GM23338 (cell line): ENCODE data around the gene OR51D1. TPM values are rescaled to one million over a fixed set of nuclear protein-coding genes. Genes with fewer than 3 reads are reported as not detected.

ENCODE experiments used
- ATAC-seq: fragments of 200-7000 bp; cut with Tn5 transposase; 3 replicates; pipeline ENCODE4 v1.9.1; 2020
- DNase-seq: peaks from one replicate; pipeline ENCODE4 v3.0.0-alpha.2; 2015; ENCODE audit warnings: low spot score
- H2AFZ ChIP-seq: fragments of 200-600 bp; sonication (generic); 2 replicates; pipeline ENCODE4 v1.8.0; 2016; ENCODE audit warnings: antibody characterized with exemption, mild to moderate bottlenecking, moderate library complexity
- H3F3A ChIP-seq: fragments of 200-600 bp; sonication (generic); replicated peaks from 2 replicates; pipeline ENCODE4 v1.8.0; 2017; ENCODE audit warnings: antibody characterized with exemption, mixed run types, low read depth
- H3K27ac ChIP-seq: fragments of 200-600 bp; sonication (generic); 2 replicates; pipeline ENCODE4 v1.6.1; 2016; ENCODE audit warnings: low read depth
- H3K27me3 ChIP-seq: fragments of 200-600 bp; sonication (generic); 2 replicates; pipeline ENCODE4 v1.8.0; 2016; ENCODE audit warnings: mild to moderate bottlenecking, mixed run types, moderate library complexity; ENCODE audit not compliant: insufficient read depth
- H3K36me3 ChIP-seq: fragments of 200-600 bp; sonication (generic); 2 replicates; pipeline ENCODE4 v1.8.0; 2016; ENCODE audit warnings: mild to moderate bottlenecking; ENCODE audit not compliant: insufficient read depth
- H3K4me1 ChIP-seq: fragments of 200-600 bp; sonication (generic); 2 replicates; pipeline ENCODE4 v1.8.0; 2016; ENCODE audit warnings: mild to moderate bottlenecking, moderate library complexity; ENCODE audit not compliant: insufficient read depth
- H3K4me2 ChIP-seq: fragments of 200-600 bp; sonication (generic); 2 replicates; pipeline ENCODE4 v1.7.1; 2017; ENCODE audit warnings: mixed run types
- H3K4me3 ChIP-seq: fragments of 200-600 bp; sonication (generic); 2 replicates; pipeline ENCODE4 v1.6.1; 2016; ENCODE audit warnings: mixed run types
- H3K79me2 ChIP-seq: fragments of 200-600 bp; sonication (generic); replicated peaks from 2 replicates; pipeline ENCODE4 v1.8.0; 2017; ENCODE audit warnings: mild to moderate bottlenecking; ENCODE audit not compliant: insufficient read depth
- H3K9me2 ChIP-seq: fragments of 200-600 bp; sonication (generic); 2 replicates; pipeline ENCODE4 v1.8.0; 2017; ENCODE audit not compliant: insufficient read depth
- H4K20me1 ChIP-seq: fragments of 200-600 bp; sonication (generic); replicated peaks from 2 replicates; pipeline ENCODE4 v1.8.0; 2017; ENCODE audit warnings: mild to moderate bottlenecking; ENCODE audit not compliant: insufficient read depth
- H3K27ac Mint-ChIP-seq: 2 replicates; pipeline ENCODE4 v1.8.0; 2020; ENCODE audit warnings: inconsistent platforms, mild to moderate bottlenecking, moderate library complexity, mixed read lengths
- H3K27me3 Mint-ChIP-seq: 3 replicates; pipeline ENCODE4 v1.8.0; 2022; ENCODE audit warnings: low read depth, mild to moderate bottlenecking, moderate library complexity, mixed read lengths, inconsistent platforms; ENCODE audit not compliant: insufficient read depth, poor library complexity
- H3K36me3 Mint-ChIP-seq: 3 replicates; pipeline ENCODE4 v1.8.0; 2021; ENCODE audit warnings: low read depth, mild to moderate bottlenecking, inconsistent platforms, moderate library complexity, mixed read lengths
- H3K4me1 Mint-ChIP-seq: 3 replicates; pipeline ENCODE4 v1.8.0; 2020; ENCODE audit warnings: mild to moderate bottlenecking, inconsistent platforms, mixed read lengths
- H3K4me3 Mint-ChIP-seq: 3 replicates; pipeline ENCODE4 v1.8.0; 2021; ENCODE audit warnings: moderate library complexity, mild to moderate bottlenecking, inconsistent platforms, mixed read lengths
- H3K9me3 Mint-ChIP-seq: 3 replicates; pipeline ENCODE4 v1.8.0; 2020; ENCODE audit warnings: moderate library complexity, mild to moderate bottlenecking, inconsistent platforms, mixed read lengths
- EZH2phosphoT487 ChIP-seq: fragments of 200-600 bp; sonication (generic); IDR thresholded peaks from one replicate; pipeline ENCODE4 v1.8.1; 2018; ENCODE audit warnings: antibody characterized with exemption; ENCODE audit not compliant: unreplicated experiment
- JUNB ChIP-seq: IDR thresholded peaks from one replicate; pipeline ENCODE4 v1.6.1; 2016; ENCODE audit warnings: antibody characterized with exemption; ENCODE audit not compliant: unreplicated experiment
- NANOG ChIP-seq: IDR thresholded peaks from 2 replicates; pipeline ENCODE4 v1.6.1; 2016; ENCODE audit warnings: antibody characterized with exemption, borderline replicate concordance
- POLR2AphosphoS5 ChIP-seq: IDR thresholded peaks from 2 replicates; pipeline ENCODE4 v1.6.1; 2016; ENCODE audit warnings: antibody characterized with exemption, low read depth
- REST ChIP-seq: IDR thresholded peaks from one replicate; pipeline ENCODE4 v1.6.1; 2018; ENCODE audit warnings: antibody characterized with exemption; ENCODE audit not compliant: unreplicated experiment
- STAT1 ChIP-seq: IDR thresholded peaks from one replicate; pipeline ENCODE4 v1.6.1; 2016; ENCODE audit warnings: antibody characterized with exemption; ENCODE audit not compliant: unreplicated experiment
- ZNF114 ChIP-seq: fragments of 250-450 bp; sonication (Bioruptor Pico); IDR thresholded peaks from 2 replicates; pipeline ENCODE4 v1.5.0; 2020; ENCODE audit warnings: mild to moderate bottlenecking, moderate library complexity
- ZNF331 ChIP-seq: fragments of 250-450 bp; sonication (Bioruptor Pico); IDR thresholded peaks from 2 replicates; pipeline ENCODE4 v1.5.0; 2020; ENCODE audit warnings: low read depth, mild to moderate bottlenecking, moderate library complexity
- ZNF462 ChIP-seq: fragments of 250-450 bp; sonication (Bioruptor Pico); IDR thresholded peaks from 2 replicates; pipeline ENCODE4 v1.5.0; 2020; ENCODE audit warnings: mild to moderate bottlenecking, moderate library complexity
- polyA plus RNA-seq: library from polyadenylated mRNA; unstranded; fragments of >200 nt; fragmentation: Nextera tagmentation; extraction: Ambion mirVana; gene quantifications from 2 replicates; pipeline ENCODE4 v1.2.1, GENCODE V29; 2016
- total RNA-seq: library from RNA; depleted of rRNA; stranded (reverse); fragments of >200 nt; shearing (Covaris generic); gene quantifications from 2 replicates; pipeline ENCODE4 v1.2.3, GENCODE V29; 2014
- TF ChIP-seq, protein P1 (sequence below): IDR thresholded peaks from 2 replicates; pipeline ENCODE4 v1.6.1; 2016; ENCODE audit warnings: antibody characterized with exemption

Gene OR51D1
- total and polyA plus RNA-seq, 2 experiments from 2014 or later = not detected

DNA sequence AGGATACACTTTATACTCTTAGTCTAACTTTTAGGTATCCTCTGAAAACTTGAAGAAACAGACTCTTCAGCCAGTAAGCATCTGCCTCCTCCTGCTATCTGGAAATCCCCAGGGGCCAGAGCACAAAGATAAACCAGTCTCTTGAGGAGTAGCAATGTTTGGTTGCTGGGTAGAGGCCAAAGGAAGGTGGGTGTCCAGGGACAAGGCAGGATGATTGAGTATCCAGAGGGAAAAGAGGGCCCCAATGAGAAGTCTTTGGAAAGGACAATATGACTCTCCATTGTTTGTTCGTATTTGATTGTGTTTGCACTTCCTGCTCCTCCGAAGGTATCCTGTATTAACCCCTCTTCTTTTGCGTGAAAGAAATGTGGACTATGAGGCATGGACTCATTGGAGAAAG, 48.3 kb upstream of the OR51D1 start (continued):
- TF ChIP-seq ZNF462 (no peak), STAT1 (no peak), NANOG (no peak), JUNB (no peak), POLR2AphosphoS5 (no peak), ZNF114 (CRISPR knock-in tag) (no peak), EZH2phosphoT487 (no peak)

DNA sequence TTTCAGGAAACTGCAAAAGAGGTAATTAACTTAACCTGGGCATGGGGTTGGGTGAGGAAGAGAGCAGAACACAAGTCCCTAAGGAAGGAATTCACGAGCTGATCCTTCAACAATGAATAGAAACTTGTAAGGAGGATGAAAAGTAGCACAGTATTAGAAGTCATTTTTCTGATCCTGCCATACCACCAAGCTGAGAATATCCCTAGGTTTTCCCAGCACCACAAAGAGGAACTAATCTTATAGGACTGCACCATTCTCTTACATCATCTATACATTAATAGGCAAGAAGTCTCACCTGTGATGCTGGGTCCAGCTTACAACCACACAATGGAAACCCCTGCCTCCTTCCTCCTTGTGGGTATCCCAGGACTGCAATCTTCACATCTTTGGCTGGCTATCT, 43.5 kb upstream of the OR51D1 start, which contains the start of gene OR52I1:
TSS of gene OR52I1 (plus strand) at position 301 of the 400 bp plus-strand sequence. CDS start at position 301, 0 bp downstream.
- no peaks in the 10 kb centered on the region for H3K4me1 Mint-ChIP-seq
- no peak within 1 kb of the TSS for H3K27ac Mint-ChIP-seq
- ATAC-seq (no peak), DNase-seq (no peak)
- H3K9me2 ChIP-seq = peaks cover under 1% of the 10 kb centered on the region; the same call in 1 of the 2 replicates
- H3K27me3 Mint-ChIP-seq = peaks cover 5% of the 10 kb centered on the region
- H3K27me3 ChIP-seq = no peaks in the 10 kb centered on the region
- H3K36me3 ChIP-seq = no peaks in the 10 kb centered on the region
- no peaks in the 10 kb centered on the region for H3K9me3 Mint-ChIP-seq
- H3K4me3 Mint-ChIP-seq = no peak within 1 kb of the TSS
- no peaks in the 10 kb centered on the region for H3F3A ChIP-seq
- no peaks in the 10 kb centered on the region for H3K36me3 Mint-ChIP-seq
- no peak within 1 kb of the TSS for H3K4me2 ChIP-seq
- H4K20me1 ChIP-seq = no peaks in the 10 kb centered on the region; the same call in 1 of the 2 replicates
- H3K4me3 ChIP-seq = no peak within 1 kb of the TSS
- H3K4me1 ChIP-seq = no peaks in the 10 kb centered on the region
- no peaks in the 10 kb centered on the region for H3K79me2 ChIP-seq
- H2AFZ ChIP-seq = no peak within 1 kb of the TSS
- H3K27ac ChIP-seq = no peak within 1 kb of the TSS
- TF ChIP-seq ZNF331 = no peak
- TF ChIP-seq, protein P1, sequence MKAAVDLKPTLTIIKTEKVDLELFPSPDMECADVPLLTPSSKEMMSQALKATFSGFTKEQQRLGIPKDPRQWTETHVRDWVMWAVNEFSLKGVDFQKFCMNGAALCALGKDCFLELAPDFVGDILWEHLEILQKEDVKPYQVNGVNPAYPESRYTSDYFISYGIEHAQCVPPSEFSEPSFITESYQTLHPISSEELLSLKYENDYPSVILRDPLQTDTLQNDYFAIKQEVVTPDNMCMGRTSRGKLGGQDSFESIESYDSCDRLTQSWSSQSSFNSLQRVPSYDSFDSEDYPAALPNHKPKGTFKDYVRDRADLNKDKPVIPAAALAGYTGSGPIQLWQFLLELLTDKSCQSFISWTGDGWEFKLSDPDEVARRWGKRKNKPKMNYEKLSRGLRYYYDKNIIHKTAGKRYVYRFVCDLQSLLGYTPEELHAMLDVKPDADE = no peak
- no peak for TF ChIP-seq REST
